GM21515 (cell line): ENCODE measurements around the gene RNF25.
"Not testable (repeated sequence)": the region's sequence is repeated elsewhere in the genome, so short reads cannot be mapped to it uniquely, and the experiment has no call there.

Source experiments
- ATAC-seq: cut with Tn5 transposase; IDR thresholded peaks from one replicate; pipeline ENCODE4 v1.9.1; 2021; ENCODE audit not compliant: unreplicated experiment

Gene RNF25

GRCh38 chr2:218687400-218688060, 15.7 kb upstream of the RNF25 start:
- not testable (repeated sequence) for ATAC-seq

GRCh38 chr2:218680061-218680460, 8.3 kb upstream of the RNF25 start:
- no peak for ATAC-seq

- ATAC-seq = no peak
Observed at GRCh38 chr2:218679119-218679518, 7.3 kb upstream of the RNF25 start.

- peak; percentile 2 for ATAC-seq
Observed at GRCh38 chr2:218671097-218671653, 627 bp downstream of the RNF25 start.

- no peak for ATAC-seq
Observed at GRCh38 chr2:218664653-218665052, 7.1 kb downstream of the RNF25 start.

- ATAC-seq = no peak
Observed at GRCh38 chr2:218663901-218664300, 7.9 kb downstream of the RNF25 start.

GRCh38 chr2:218662827-218663226, 9.0 kb downstream of the RNF25 start:
- ATAC-seq = no peak

GRCh38 chr2:218662377-218662776, 9.4 kb downstream of the RNF25 start:
- ATAC-seq = no peak

- no peak for ATAC-seq
Observed at GRCh38 chr2:218659988-218660358, 11.8 kb downstream of the RNF25 start.

- peak; percentile 91 for ATAC-seq
Observed at GRCh38 chr2:218659258-218659987, 12.4 kb downstream of the RNF25 start, which contains the start of the genes BCS1L and ZNF142. Gene BCS1L, plus strand, starts transcription at chr2:218659683. Its CDS starts 1,305 bp downstream, at chr2:218660988. Gene ZNF142, minus strand, starts transcription at chr2:218659623. Its CDS starts 3,194 bp downstream, at chr2:218656429.

- ATAC-seq = peak; percentile 42
Observed at GRCh38 chr2:218658671-218659257, 13.0 kb downstream of the RNF25 start.

- no peak for ATAC-seq
Observed at GRCh38 chr2:218655751-218656150, 16.1 kb downstream of the RNF25 start.

GRCh38 chr2:218648787-218649100, 23.1 kb downstream of the RNF25 start:
- ATAC-seq = peak; percentile 15

- ATAC-seq = peak; percentile 51
Observed at GRCh38 chr2:218648088-218648786, 23.6 kb downstream of the RNF25 start.

GRCh38 chr2:218645126-218645525, 26.7 kb downstream of the RNF25 start:
- ATAC-seq = no peak

- ATAC-seq = no peak
Observed at GRCh38 chr2:218644721-218645120, 27.1 kb downstream of the RNF25 start.

GRCh38 chr2:218643751-218644310, 28.0 kb downstream of the RNF25 start:
- ATAC-seq = no peak

- no peak for ATAC-seq
Observed at GRCh38 chr2:218642786-218643185, 29.0 kb downstream of the RNF25 start.

GRCh38 chr2:218642121-218642656, 29.6 kb downstream of the RNF25 start:
- ATAC-seq = no peak

GRCh38 chr2:218638372-218638771, 33.4 kb downstream of the RNF25 start:
- ATAC-seq = no peak

- ATAC-seq = no peak
Observed at GRCh38 chr2:218635719-218636118, 36.1 kb downstream of the RNF25 start.
